SH-SY5Y (cell line): Measurements from ENCODE around the gene PTPRCAP.

ENCODE experiments used
- GATA2 ChIP-seq: IDR thresholded peaks from 2 replicates; pipeline ENCODE4 v1.6.1; 2011; ENCODE audit warnings: mild to moderate bottlenecking, low read depth, low read length
- GATA3 ChIP-seq: IDR thresholded peaks from 2 replicates; pipeline ENCODE4 v1.6.1; 2011; ENCODE audit warnings: low read depth, mild to moderate bottlenecking, low read length, moderate library complexity

GRCh38 chr11:67442504-67443404 is 5.3 kb upstream of the PTPRCAP start:
- TF ChIP-seq GATA2 (no peak), GATA3 (no peak)
